ENCODE data around the gene HYAL1.
"Not testable (repeated sequence)": the region's sequence is repeated elsewhere in the genome, so short reads cannot be mapped to it uniquely, and the experiment has no call there.

DNA sequence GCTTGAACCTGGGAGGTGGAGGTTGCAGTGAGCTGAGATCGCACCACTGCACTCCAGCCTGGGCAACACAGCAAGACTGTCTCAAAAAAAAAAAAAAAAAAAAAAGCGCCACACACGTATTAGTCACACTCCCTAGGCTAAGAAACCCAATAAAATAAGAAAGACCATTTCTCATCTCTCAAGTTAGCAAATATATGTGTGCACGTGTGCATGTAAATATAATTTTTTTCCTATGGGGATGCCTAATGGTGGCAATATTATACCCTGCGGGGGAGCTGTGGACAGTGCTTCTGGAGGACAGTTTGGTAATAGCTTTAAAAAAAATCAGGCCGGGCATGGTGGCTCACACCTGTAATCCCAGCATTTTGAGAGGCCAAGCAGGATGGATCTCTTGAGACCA is 19.3 kb downstream of the HYAL1 start:
- TF ChIP-seq EP300, POLR2A (IDR thresholded peaks at IDR 0.05): not testable (repeated sequence)
- TF ChIP-seq, protein P1, sequence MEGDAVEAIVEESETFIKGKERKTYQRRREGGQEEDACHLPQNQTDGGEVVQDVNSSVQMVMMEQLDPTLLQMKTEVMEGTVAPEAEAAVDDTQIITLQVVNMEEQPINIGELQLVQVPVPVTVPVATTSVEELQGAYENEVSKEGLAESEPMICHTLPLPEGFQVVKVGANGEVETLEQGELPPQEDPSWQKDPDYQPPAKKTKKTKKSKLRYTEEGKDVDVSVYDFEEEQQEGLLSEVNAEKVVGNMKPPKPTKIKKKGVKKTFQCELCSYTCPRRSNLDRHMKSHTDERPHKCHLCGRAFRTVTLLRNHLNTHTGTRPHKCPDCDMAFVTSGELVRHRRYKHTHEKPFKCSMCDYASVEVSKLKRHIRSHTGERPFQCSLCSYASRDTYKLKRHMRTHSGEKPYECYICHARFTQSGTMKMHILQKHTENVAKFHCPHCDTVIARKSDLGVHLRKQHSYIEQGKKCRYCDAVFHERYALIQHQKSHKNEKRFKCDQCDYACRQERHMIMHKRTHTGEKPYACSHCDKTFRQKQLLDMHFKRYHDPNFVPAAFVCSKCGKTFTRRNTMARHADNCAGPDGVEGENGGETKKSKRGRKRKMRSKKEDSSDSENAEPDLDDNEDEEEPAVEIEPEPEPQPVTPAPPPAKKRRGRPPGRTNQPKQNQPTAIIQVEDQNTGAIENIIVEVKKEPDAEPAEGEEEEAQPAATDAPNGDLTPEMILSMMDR (IDR thresholded peaks at IDR 0.05): not testable (repeated sequence)

All from tibial nerve (tissue), 4 donors.